Measurements from ENCODE around the gene CASP14.

DNA sequence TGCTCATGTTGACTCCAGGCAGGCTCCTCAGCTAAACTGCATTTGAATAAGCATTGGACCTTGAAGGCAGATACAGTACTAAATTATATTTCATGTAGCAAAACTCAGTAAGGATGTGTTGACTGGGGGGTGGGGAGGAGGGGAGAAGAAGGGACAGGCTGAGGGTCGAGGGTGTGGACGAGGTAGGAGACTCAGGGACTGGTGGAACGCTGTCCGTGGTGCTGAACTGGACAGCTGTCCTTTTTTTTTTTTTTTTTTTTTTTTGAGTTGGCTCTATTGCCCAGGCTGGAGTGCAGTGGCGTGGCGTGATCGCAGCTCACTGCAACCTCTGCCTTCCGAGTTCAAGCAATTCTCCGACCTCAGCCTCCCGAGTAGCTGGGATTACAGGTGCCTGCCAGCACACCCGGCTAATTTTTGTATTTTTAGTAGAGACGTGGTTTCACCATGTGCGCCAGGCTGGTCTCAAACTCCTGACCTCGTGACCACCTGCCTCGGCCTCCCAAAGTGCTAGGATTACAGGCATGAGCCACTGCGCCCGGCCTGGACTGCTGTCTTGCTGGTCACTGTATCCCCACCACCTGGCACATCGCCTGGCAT is 33.2 kb upstream of the CASP14 start:
- TF ChIP-seq, protein P1, sequence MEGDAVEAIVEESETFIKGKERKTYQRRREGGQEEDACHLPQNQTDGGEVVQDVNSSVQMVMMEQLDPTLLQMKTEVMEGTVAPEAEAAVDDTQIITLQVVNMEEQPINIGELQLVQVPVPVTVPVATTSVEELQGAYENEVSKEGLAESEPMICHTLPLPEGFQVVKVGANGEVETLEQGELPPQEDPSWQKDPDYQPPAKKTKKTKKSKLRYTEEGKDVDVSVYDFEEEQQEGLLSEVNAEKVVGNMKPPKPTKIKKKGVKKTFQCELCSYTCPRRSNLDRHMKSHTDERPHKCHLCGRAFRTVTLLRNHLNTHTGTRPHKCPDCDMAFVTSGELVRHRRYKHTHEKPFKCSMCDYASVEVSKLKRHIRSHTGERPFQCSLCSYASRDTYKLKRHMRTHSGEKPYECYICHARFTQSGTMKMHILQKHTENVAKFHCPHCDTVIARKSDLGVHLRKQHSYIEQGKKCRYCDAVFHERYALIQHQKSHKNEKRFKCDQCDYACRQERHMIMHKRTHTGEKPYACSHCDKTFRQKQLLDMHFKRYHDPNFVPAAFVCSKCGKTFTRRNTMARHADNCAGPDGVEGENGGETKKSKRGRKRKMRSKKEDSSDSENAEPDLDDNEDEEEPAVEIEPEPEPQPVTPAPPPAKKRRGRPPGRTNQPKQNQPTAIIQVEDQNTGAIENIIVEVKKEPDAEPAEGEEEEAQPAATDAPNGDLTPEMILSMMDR (conservative IDR thresholded peaks at IDR 0.05): no peak
- TF ChIP-seq ZFX (IDR thresholded peaks at IDR 0.05): no peak

Measured in C4-2B (cell line).